ENCODE measurements around the gene TEX48.

GRCh38 chr9:114706711-114707110 is 24.7 kb upstream of the TEX48 start:
- TF ChIP-seq CTCF (IDR thresholded peaks at IDR 0.05) (no peak), POLR2AphosphoS5 (IDR thresholded peaks at IDR 0.05) (no peak), POLR2A (IDR thresholded peaks at IDR 0.05) (no peak)
